Activated CD8-positive, alpha-beta memory T cell treated with anti-CD3 and anti-CD28 coated beads for 48 hours (primary cell): ENCODE measurements around the gene ADISSP.

Source experiments
- DNase-seq, 3 experiments: peaks; one replicate each; pipeline ENCODE4 v3.0.0-alpha.2; 2020; ENCODE audit warnings: low read depth in 2 of 3, low spot score in 2 of 3

ADISSP gene

DNA sequence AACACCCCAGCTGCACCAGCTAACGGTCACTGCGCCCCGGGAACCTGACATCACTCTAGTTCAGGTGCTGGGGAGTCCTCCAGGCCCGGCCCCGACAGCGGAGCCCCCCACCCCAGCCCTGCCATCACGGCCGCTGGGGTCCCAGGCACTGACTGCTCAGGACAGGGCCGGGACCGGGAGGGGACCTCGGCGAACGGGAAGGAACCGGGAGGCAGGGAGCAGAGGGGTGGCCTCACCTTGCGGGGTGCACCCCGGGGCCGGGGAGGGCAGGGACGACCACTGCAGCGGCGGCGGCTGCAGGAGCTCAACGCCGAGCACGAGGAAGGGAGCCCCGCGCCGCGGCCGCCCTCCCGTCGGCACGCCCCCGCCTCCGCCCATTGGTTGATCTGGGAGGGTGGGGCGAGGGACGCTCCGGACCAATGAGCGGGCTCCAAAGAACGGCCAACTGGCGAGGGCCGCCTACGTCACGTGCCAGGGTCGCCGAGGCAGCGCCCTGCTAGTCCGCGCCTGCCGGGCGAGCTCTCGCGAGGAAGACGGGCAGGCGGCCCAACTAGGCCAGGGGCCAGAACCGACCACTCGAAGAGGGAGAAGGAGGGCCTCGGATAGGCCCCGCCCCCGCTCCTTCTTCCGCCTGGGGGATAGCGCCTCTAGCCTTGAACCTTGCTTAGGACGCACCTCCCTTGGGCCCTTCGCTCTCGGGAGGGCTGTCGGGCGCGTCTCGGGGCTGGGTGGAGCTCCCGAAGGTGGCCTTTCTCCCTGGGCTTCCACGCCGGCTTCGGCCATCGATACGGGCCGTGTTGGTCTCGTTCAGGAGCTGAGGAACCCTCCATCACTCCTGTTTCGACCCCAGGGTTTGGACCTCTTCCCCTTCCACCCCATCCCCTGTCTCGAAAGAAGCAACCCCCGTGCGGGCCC lies at the start of gene ADISSP:
Gene ADISSP, minus strand, starts transcription at position 327 of the 915 bp plus-strand sequence. CDS start 7,653 bp downstream, outside the sequence.
- peak; percentile 90 to 96 (median 93) for DNase-seq

DNA sequence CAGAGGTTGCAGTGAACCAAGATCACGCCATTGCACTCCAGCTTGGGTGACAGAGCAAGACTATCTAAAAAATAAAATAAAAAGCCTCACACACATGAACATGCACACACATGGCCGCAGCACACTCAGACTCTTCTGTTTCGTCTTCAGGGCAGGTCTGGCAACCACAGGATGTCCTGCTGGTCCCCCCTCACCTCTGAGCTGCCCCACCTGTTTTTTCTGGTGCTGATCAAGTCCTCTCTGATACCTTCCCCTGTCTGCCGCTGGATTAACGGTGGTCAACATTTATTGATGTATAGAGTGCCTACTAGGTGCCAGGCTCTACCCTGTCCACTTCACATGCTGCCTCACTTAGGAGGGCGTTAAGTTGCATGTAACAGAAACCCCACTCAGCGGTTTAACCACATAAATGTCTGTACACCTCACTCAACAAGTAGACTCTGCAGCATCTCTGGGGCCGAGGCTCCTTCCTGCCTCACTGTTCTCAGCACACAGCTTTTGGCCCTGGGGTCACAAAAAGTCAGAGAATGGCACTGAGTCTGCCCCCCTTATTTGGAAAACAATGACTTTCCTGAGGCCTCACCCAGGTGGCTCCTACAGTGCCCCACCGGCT lies 48.3 kb upstream of the ADISSP start:
- DNase-seq: no peak

GRCh38 chr20:3814928-3815495 lies 47.5 kb upstream of the ADISSP start:
- no peak for DNase-seq

GRCh38 chr20:3813848-3814581 lies 46.5 kb upstream of the ADISSP start:
- DNase-seq: no peak

DNA sequence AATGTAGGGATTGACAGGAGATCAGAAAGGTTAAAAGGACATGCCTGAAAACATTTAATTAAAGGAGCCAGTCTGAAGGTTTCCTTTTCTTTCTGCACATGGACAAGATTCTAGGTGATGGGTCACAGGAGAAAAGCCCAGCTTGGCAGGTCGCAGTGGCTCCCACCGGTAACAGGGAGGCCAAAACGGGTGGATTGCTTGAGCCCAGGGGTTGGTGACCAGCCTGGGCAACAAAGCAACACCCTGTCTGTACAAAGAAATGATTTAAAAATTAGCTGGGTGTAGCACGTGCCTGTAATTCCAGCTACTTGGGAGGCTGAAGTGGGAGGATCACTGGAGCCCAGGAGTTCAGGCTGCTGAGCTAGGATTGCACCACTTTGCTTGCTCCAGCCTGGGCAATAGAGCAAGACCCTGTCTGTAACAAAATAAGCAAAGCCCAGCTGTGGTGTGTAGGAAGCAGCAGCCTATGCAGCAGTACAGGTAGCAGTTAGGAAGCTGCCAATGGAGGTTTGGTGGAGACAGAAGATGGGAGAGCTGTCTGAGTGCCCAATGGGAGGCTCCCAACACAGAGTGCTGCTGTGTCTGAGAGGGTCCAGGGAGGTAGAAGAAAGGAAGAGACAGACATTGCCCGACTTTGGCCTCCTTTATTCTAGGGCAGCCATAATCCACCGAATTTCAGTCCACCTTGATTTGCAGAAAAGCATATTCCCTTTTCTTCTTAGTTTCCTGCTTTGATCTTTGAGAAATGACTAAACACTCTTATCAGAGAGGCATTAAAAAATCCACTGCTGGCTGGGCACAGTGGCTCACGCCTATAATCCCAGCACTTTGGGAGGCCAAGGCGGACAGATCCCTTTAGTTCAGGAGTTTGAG lies 45.7 kb upstream of the ADISSP start:
- DNase-seq: no peak

- no peak for DNase-seq
Observed at GRCh38 chr20:3812259-3812681, 44.7 kb upstream of the ADISSP start.

DNA sequence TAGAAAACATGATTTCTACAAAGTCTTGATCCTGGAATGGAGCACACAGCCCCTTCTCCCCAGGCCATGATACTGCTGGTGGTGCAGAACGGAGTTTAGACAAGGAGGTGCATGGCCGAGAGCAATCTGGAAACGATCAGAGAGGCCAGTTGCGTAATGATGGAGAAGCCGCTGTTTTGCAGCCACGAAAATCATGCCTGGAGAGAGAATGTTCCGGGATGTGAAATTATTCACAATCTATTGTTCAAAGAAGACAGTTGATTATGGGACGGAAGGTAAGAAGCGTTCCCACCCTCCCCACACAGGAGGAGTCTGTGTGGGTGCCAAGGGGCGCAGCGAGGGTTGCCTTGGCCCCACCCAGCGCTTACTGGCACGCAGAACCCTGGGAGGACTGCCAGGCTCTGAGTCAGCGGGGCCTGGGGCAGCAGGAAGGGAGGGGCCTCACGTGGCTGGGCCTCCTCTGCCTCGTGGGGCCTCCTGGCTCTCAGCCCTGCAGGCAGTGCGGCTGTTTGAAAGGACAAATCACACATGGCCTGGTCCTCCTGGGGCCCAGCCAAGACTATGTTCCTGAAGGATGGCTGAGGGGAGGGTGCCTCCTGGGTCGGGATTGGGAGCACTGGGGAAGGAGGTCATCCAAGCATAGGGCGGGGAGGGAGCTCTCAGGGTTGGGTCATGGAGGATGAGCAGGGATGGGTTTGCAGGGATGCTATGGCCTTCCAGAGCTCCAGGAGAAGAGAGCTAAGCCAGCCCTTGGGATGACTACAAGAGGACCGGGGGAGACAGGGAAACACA lies 44.1 kb upstream of the ADISSP start:
- peak; percentile 51 to 71 (median 66) for DNase-seq

- DNase-seq: no peak
Observed at GRCh38 chr20:3808544-3808943, 41.0 kb upstream of the ADISSP start.

- no peak for DNase-seq
Observed at GRCh38 chr20:3804781-3805180, 37.2 kb upstream of the ADISSP start.

DNA sequence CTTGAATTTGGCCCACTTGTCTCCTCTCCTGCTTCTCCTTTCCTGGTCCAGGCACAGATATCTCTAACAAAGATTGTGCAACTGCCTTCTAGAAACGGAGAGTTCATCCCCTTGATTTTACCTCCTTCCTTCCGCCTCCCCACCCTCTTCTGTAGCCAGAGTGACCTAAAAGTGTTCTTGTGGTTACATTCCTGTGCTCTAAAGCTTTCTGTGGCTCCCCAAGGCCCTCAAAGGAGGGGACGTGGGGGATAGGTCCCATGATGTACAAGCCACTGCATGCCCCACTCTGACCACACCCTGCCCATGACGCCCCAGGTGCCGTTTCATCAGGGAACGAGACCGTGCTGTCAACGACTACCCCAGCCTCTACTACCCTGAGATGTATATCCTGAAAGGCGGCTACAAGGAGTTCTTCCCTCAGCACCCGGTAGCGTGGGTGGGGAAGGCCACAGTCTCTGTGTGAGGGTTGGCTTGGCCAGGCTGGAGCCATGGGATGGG lies 36.8 kb upstream of the ADISSP start:
- no peak for DNase-seq

GRCh38 chr20:3803854-3804253 lies 36.3 kb upstream of the ADISSP start:
- DNase-seq: no peak

GRCh38 chr20:3803289-3803688 lies 35.7 kb upstream of the ADISSP start:
- DNase-seq: no peak

DNA sequence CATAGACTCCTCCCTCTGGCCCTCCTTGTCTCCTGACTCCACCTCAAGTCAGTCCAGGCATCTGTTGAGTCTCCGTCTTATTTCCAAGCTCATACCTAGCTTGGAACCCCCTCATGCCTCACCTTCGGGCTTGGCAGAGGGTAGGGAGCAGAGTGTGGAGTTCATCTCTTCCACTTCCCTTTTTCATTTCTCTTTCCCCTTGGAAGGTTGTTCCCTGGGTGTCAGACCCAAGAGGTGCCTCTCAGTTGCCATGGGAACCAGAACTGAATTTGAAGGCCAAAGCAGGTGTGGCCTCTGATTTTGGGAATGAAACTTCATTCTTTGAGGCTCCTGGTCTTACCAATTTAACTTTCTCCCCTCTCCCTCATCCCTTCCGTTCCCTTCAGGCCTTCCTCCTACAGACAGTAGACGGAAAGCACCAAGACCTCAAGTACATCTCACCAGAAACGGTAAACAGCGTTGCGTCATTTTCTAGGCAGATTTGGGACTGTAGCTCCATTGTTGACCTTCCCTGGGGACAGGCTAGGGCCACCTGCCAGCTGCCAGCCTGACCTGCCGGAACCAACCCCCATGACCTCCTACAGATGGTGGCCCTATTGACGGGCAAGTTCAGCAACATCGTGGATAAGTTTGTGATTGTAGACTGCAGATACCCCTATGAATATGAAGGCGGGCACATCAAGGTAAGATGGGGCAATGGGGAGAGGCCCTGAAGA lies 35.1 kb upstream of the ADISSP start:
- no peak for DNase-seq

DNA sequence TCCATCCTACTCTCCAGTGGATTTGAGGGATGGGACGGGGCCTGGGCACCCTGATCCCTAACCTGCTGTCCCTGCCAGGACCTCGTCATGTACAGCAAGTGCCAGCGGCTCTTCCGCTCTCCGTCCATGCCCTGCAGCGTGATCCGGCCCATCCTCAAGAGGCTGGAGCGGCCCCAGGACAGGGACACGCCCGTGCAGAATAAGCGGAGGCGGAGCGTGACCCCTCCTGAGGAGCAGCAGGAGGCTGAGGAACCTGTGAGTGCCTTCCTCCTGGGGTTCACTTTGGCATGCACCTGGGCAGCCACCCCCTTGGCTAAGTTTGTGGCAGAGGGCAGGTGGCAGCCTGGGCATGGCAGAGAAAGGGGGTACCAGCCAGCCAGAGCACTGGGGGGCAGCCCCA lies 34.3 kb upstream of the ADISSP start:
- DNase-seq: no peak

GRCh38 chr20:3801299-3801698 lies 33.7 kb upstream of the ADISSP start:
- no peak for DNase-seq

DNA sequence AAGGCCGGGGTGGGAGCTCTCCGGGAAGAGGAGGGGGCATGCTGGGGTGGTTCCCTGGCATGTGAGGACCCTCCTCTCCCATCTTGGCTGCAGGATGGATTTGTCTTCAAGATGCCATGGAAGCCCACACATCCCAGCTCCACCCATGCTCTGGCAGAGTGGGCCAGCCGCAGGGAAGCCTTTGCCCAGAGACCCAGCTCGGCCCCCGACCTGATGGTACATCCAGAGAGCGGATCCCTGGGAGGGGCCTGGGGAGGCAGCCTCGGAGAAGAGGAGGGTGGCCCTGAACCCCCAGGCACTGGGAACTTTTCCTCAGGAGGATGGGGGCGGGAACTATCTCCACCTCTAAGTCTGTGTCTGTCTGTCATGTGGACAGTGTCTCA lies 33.3 kb upstream of the ADISSP start:
- DNase-seq: no peak

- DNase-seq: no peak
Observed at GRCh38 chr20:3800256-3800877, 32.8 kb upstream of the ADISSP start.

DNA sequence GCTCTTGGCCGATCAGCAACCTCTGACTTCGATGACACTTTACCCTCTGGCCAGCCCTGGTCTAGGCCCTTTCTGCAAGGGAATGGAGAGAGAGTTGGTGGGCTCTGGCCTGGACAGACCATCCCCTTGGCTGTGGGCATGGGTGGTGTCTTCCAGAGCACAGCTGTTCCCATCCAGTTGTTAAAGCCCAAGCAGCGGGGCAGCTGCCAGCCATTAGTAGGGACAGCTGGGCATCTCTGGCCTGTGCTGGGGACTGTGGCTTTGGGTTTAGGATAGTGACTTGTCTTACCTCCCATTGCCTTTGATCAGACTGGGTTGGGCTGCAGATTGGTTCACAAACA lies 31.3 kb upstream of the ADISSP start:
- no peak for DNase-seq

GRCh38 chr20:3798373-3798768 lies 30.8 kb upstream of the ADISSP start:
- DNase-seq: no peak
